PC-3 (cell line): ENCODE results near the gene EVPL. TPM values are rescaled to one million over a fixed set of nuclear protein-coding genes. Genes with fewer than 3 reads are reported as not detected.

ENCODE experiments used
- ATAC-seq: fragments of 200-7000 bp; cut with Tn5 transposase; 2 replicates; pipeline ENCODE4 v1.9.1; 2020; ENCODE audit warnings: mild to moderate bottlenecking, moderate library complexity
- BruUV-seq: library from RNA; stranded (reverse); fragments of 400-500 nt; replicated peaks from 2 replicates; lab custom pipeline; 2021; lab: Mats Ljungman, UMichigan
- CTCF ChIA-PET: fragments of 300-600 bp; sonication (Branson Sonifier 250); formaldehyde crosslinking; loops from one replicate; lab custom pipeline; 2022; ENCODE audit warnings: antibody characterized with exemption; lab: Charles Lee
- POLR2A ChIA-PET: fragments of 300-600 bp; sonication (Branson Sonifier 250); formaldehyde crosslinking; loops from one replicate; lab custom pipeline; 2022; ENCODE audit warnings: antibody characterized with exemption; ENCODE audit not compliant: unreplicated experiment; lab: Charles Lee
- DNase-seq: peaks from one replicate; pipeline ENCODE4 v3.0.0-alpha.2; 2015
- H2AFZ ChIP-seq: fragments of 300-600 bp; sonication (generic); 2 replicates; pipeline ENCODE4 v1.6.0; 2016; ENCODE audit warnings: antibody characterized with exemption, low read length
- H3F3A ChIP-seq: fragments of 300-600 bp; sonication (generic); one replicate; pipeline ENCODE4 v1.6.0; 2017; ENCODE audit warnings: antibody characterized with exemption, low read length, control low read depth, mild to moderate bottlenecking; ENCODE audit not compliant: unreplicated experiment
- H3K27ac ChIP-seq: fragments of 300-600 bp; sonication (generic); 2 replicates; pipeline ENCODE4 v1.5.1; 2016; ENCODE audit warnings: mild to moderate bottlenecking, low read length
- H3K27me3 ChIP-seq: fragments of 300-600 bp; sonication (generic); 2 replicates; pipeline ENCODE4 v1.6.1; 2016; ENCODE audit warnings: low read length, mixed read lengths
- H3K36me3 ChIP-seq: fragments of 300-600 bp; sonication (generic); 2 replicates; pipeline ENCODE4 v1.6.1; 2016; ENCODE audit warnings: low read depth, mixed run types, low read length, mixed read lengths
- H3K4me1 ChIP-seq: fragments of 300-600 bp; sonication (generic); 2 replicates; pipeline ENCODE4 v1.5.1; 2016; ENCODE audit warnings: low read length; ENCODE audit not compliant: insufficient read depth
- H3K4me2 ChIP-seq: fragments of 300-600 bp; sonication (generic); 2 replicates; pipeline ENCODE4 v1.6.0; 2016; ENCODE audit warnings: low read length
- H3K4me3 ChIP-seq: fragments of 300-600 bp; sonication (generic); 2 replicates; pipeline ENCODE4 v1.5.1; 2016; ENCODE audit warnings: mild to moderate bottlenecking, low read length, mixed read lengths
- H3K79me2 ChIP-seq: fragments of 300-600 bp; sonication (generic); 2 replicates; pipeline ENCODE4 v1.6.1; 2017; ENCODE audit warnings: low read length, mixed read lengths
- H3K9ac ChIP-seq: fragments of 300-600 bp; sonication (generic); 2 replicates; pipeline ENCODE4 v1.6.0; 2016; ENCODE audit warnings: mild to moderate bottlenecking, low read length
- H3K9me2 ChIP-seq: fragments of 300-600 bp; sonication (generic); replicated peaks from 2 replicates; pipeline ENCODE4 v1.6.1; 2016; ENCODE audit warnings: mixed run types, low read length, mixed read lengths
- H3K9me3 ChIP-seq: fragments of 300-600 bp; sonication (generic); 2 replicates; pipeline ENCODE4 v1.6.1; 2016; ENCODE audit warnings: low read length, mixed read lengths
- H4K20me1 ChIP-seq: fragments of 300-600 bp; sonication (generic); 2 replicates; pipeline ENCODE4 v1.6.1; 2016; ENCODE audit warnings: low read length, mixed read lengths
- EZH2 ChIP-seq: fragments of 300-600 bp; sonication (generic); IDR thresholded peaks from one replicate; pipeline ENCODE4 v1.6.1; 2017; ENCODE audit warnings: antibody characterized with exemption, mild to moderate bottlenecking, low read length; ENCODE audit not compliant: unreplicated experiment
- EZH2phosphoT487 ChIP-seq: fragments of 300-600 bp; sonication (generic); IDR thresholded peaks from 2 replicates; pipeline ENCODE4 v1.6.1; 2018; ENCODE audit warnings: mild to moderate bottlenecking, antibody characterized with exemption, low read length, borderline replicate concordance
- intact Hi-C: fragments of 100-400 bp; cut with micrococcal nuclease; formaldehyde crosslinking; loops from 2 replicates; pipeline ENCODE4 v1.9.0; 2023
- total RNA-seq: library from RNA; depleted of rRNA; stranded (reverse); fragments of >200 nt; gene quantifications from 2 replicates; pipeline ENCODE4 v1.2.3, GENCODE V29; 2014
- TF ChIP-seq, protein P1 (sequence below): fragments of 300-600 bp; sonication (generic); conservative IDR thresholded peaks from 2 replicates; pipeline ENCODE4 v1.5.1; 2017; ENCODE audit warnings: antibody characterized with exemption, low read depth, mild to moderate bottlenecking, low read length

The EVPL gene
- total RNA-seq, 1 experiment from 2014 or later = 38.8 TPM

DNA sequence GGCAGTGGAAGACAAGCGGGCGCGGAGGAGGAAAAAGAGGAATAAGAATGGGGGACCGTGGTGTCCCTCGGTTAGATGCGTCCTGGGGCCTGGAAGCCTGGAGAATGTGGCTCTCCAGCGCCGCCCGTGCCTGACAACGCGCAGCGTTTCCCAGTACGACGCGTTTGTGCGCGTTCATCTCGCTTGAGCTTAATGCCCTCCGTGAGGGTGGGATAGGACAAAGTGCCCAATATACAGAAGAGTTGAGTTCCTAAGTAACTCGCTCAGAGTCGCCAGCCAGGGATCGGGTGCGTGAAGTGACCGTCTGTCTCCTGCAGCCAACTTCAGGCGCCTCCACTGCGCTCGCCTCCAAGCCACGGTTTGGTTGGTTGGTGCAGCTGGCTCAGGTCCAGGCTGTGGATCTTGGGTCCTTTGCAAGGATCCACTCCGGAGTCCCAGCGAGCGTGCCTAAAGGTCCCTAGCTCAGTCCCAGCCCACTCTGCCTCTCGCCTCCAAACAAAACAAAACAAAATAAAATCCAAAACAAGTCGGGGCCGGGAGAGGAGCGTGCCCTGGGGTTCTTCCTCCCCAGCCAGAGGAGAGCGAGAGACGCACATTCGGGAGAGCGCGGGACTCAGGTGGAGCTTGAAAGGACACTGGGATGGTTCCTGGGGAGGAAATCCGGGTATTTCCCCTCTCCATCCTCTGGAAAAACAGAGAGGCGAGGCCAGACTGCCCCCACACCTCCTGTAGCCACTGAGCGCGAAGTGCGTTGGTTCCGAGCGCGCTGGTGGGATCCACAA is 48.4 kb upstream of the EVPL start:
- intact Hi-C loops = no loop called here
- peak overlapping the region; percentile 35 for H3K4me3 ChIP-seq
- H4K20me1 ChIP-seq = peaks cover 11% of the 10 kb centered on the region
- BruUV-seq = no TSS peak
- H3K27me3 ChIP-seq = peaks cover 64% of the 10 kb centered on the region
- no peak overlapping the region for H3K9ac ChIP-seq
- DNase-seq = no peak
- H3K9me2 ChIP-seq = no peaks in the 10 kb centered on the region
- no peaks in the 10 kb centered on the region for H3F3A ChIP-seq
- H3K4me1 ChIP-seq = peaks cover 15% of the 10 kb centered on the region
- peaks cover 26% of the 10 kb centered on the region for H3K79me2 ChIP-seq
- no peak overlapping the region for H3K27ac ChIP-seq
- POLR2A ChIA-PET = no interaction called here
- no peaks in the 10 kb centered on the region for H3K9me3 ChIP-seq
- TF ChIP-seq, protein P1, sequence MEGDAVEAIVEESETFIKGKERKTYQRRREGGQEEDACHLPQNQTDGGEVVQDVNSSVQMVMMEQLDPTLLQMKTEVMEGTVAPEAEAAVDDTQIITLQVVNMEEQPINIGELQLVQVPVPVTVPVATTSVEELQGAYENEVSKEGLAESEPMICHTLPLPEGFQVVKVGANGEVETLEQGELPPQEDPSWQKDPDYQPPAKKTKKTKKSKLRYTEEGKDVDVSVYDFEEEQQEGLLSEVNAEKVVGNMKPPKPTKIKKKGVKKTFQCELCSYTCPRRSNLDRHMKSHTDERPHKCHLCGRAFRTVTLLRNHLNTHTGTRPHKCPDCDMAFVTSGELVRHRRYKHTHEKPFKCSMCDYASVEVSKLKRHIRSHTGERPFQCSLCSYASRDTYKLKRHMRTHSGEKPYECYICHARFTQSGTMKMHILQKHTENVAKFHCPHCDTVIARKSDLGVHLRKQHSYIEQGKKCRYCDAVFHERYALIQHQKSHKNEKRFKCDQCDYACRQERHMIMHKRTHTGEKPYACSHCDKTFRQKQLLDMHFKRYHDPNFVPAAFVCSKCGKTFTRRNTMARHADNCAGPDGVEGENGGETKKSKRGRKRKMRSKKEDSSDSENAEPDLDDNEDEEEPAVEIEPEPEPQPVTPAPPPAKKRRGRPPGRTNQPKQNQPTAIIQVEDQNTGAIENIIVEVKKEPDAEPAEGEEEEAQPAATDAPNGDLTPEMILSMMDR = peak; percentile 38; the same call in 1 of the 2 replicates
- TF ChIP-seq EZH2 (peak; percentile 30), EZH2phosphoT487 (no peak)
- H2AFZ ChIP-seq = no peak overlapping the region
- ATAC-seq = no peak
- CTCF ChIA-PET = no interaction called here
- H3K4me2 ChIP-seq = peak overlapping the region; percentile 61
- no peaks in the 10 kb centered on the region for H3K36me3 ChIP-seq

DNA sequence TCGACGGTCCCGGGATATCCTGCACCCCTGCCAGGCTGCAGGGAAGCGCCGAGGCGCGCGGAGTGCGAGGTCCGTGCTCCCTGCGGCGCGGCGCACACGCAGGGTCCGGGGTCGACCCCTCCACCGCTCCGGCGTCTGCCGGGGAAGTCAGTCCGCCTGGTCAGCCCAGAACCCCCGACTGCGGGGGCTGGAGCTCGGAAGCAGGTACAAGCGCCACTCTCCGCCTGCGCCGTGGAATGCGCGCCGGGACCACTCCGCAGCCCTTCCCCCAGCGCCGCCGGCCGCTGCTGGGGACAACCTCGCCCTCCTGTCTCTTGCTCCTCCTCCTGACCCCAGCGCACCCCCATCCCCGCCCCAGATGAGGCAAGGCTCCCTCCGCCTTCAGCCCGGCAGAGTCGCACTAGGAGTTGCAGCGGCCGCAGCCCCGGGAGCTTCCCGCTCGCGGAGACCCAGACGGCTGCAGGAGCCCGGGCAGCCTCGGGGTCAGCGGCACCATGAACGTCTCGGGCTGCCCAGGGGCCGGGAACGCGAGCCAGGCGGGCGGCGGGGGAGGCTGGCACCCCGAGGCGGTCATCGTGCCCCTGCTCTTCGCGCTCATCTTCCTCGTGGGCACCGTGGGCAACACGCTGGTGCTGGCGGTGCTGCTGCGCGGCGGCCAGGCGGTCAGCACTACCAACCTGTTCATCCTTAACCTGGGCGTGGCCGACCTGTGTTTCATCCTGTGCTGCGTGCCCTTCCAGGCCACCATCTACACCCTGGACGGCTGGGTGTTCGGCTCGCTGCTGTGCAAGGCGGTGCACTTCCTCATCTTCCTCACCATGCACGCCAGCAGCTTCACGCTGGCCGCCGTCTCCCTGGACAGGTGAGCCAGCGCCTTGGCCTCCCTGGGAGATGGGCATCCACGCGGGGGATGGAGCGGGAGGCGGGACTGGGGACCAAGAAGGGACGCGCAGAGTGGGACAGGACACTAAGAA is 47.6 kb upstream of the EVPL start, which contains the start of gene GALR2:
TSS of gene GALR2 (plus strand) at position 392 of the 974 bp plus-strand sequence. CDS start at position 495, 103 bp downstream.
- no peak for ATAC-seq
- intact Hi-C loops = loop anchor here (5.0 kb wide), 1 partner anchor 47 kb away; the partner anchor contains the start of gene EVPL
- Histone ChIP-seq H3K9me3 (no peaks in the 10 kb centered on the region), H3K36me3 (no peaks in the 10 kb centered on the region), H3K4me2 (peak within 1 kb of the TSS; percentile 61), H3K9ac (no peak within 1 kb of the TSS), H3K9me2 (no peaks in the 10 kb centered on the region), H3K27ac (no peak within 1 kb of the TSS), H3K27me3 (peaks cover 57% of the 10 kb centered on the region), H3K4me3 (peak within 1 kb of the TSS; percentile 35), H3F3A (no peaks in the 10 kb centered on the region), H3K4me1 (peaks cover 22% of the 10 kb centered on the region), H2AFZ (no peak within 1 kb of the TSS), H4K20me1 (peaks cover 11% of the 10 kb centered on the region), H3K79me2 (peaks cover 34% of the 10 kb centered on the region)
- POLR2A ChIA-PET = no interaction called here
- no TSS peak for BruUV-seq
- TF ChIP-seq, protein P1 = no peak
- peak; percentile 54 for TF ChIP-seq EZH2
- no peak for TF ChIP-seq EZH2phosphoT487
- CTCF ChIA-PET = no interaction called here
- DNase-seq = no peak
